GM12878 (cell line): ENCODE data around the gene HINT1.

Experiments used
- BHLHE40 ChIP-seq, 2 experiments: fragments of 450-650 bp in 1 of 2; IDR thresholded peaks; 2 replicates each; pipeline ENCODE4 v1.6.1; 2011 to 2017; ENCODE audit warnings: low read depth in 2 of 2, borderline replicate concordance in 1 of 2, improper control_type of control experiment in 1 of 2, low read length in 1 of 2, mild to moderate bottlenecking in 1 of 2
- CEBPB ChIP-seq, 2 experiments: fragments of 150-350 bp in 1 of 2; IDR thresholded peaks; 2 replicates each; pipeline ENCODE4 v1.6.1; 2012 to 2014; ENCODE audit warnings: low read depth in 2 of 2, low read length in 2 of 2, borderline replicate concordance in 1 of 2, inconsistent platforms in 1 of 2
- CHD2 ChIP-seq: IDR thresholded peaks from 2 replicates; pipeline ENCODE4 v1.6.1; 2011; ENCODE audit warnings: low read depth, low read length, improper control_type of control experiment, borderline replicate concordance
- EP300 ChIP-seq, 2 experiments: fragments of 150-350 bp in 1 of 2; IDR thresholded peaks; 2 replicates each; pipeline ENCODE4 v1.6.1; 2011 to 2012; ENCODE audit warnings: low read depth in 2 of 2, low read length in 2 of 2, borderline replicate concordance in 1 of 2, improper control_type of control experiment in 1 of 2, inconsistent platforms in 1 of 2; ENCODE audit not compliant: control insufficient read depth in 1 of 2
- GATAD2B ChIP-seq: fragments of 450-650 bp; conservative IDR thresholded peaks from 2 replicates; pipeline ENCODE4 v1.6.1; 2017; ENCODE audit warnings: low read depth, mild to moderate bottlenecking, moderate library complexity
- NFIC ChIP-seq: IDR thresholded peaks from 2 replicates; pipeline ENCODE4 v1.6.1; 2012; ENCODE audit warnings: low read depth, mild to moderate bottlenecking, inconsistent platforms, low read length, moderate library complexity
- NR2C2 ChIP-seq: IDR thresholded peaks from 2 replicates; pipeline ENCODE4 v1.6.1; 2011; ENCODE audit warnings: borderline replicate concordance, low read depth; ENCODE audit not compliant: control insufficient read depth, insufficient read length
- PAX5 ChIP-seq: IDR thresholded peaks from 2 replicates; pipeline ENCODE4 v1.6.1; 2011; ENCODE audit warnings: low read depth, low read length, borderline replicate concordance
- PBX3 ChIP-seq: IDR thresholded peaks from 2 replicates; pipeline ENCODE4 v1.6.1; 2011; ENCODE audit warnings: mild to moderate bottlenecking, low read depth, low read length, moderate library complexity; ENCODE audit not compliant: insufficient replicate concordance
- POLR2A ChIP-seq: IDR thresholded peaks from 2 replicates; pipeline ENCODE4 v1.6.1; 2011; ENCODE audit warnings: low read depth, mild to moderate bottlenecking, low read length
- POLR2AphosphoS5 ChIP-seq: IDR thresholded peaks from 2 replicates; pipeline ENCODE4 v1.6.1; 2011; ENCODE audit warnings: mild to moderate bottlenecking, low read length, inconsistent platforms
- TAF1 ChIP-seq: IDR thresholded peaks from 2 replicates; pipeline ENCODE4 v1.6.1; 2011; ENCODE audit warnings: mild to moderate bottlenecking, low read depth, low read length, borderline replicate concordance
- TCF3 ChIP-seq: IDR thresholded peaks from 2 replicates; pipeline ENCODE4 v1.6.1; 2012; ENCODE audit warnings: low read depth, mild to moderate bottlenecking, low read length, borderline replicate concordance; ENCODE audit not compliant: insufficient read depth

- no peak for TF ChIP-seq CEBPB (IDR thresholded peaks at IDR 0.05; ENCODE audit: borderline replicate concordance in 1 of 2, low read depth in 2 of 2, low read length in 2 of 2)
- no peak for TF ChIP-seq PAX5
- no peak for TF ChIP-seq TAF1
- TF ChIP-seq PBX3, result no peak
- TF ChIP-seq NR2C2, result no peak
- no peak for TF ChIP-seq CHD2
- TF ChIP-seq NFIC, result no peak
- TF ChIP-seq POLR2AphosphoS5, result 0 out of 2 replicates have a peak, but pooled peaks have one; percentile 29
- no peak for TF ChIP-seq POLR2A
- no peak for TF ChIP-seq GATAD2B
- TF ChIP-seq TCF3, result no peak
- TF ChIP-seq BHLHE40 (IDR thresholded peaks at IDR 0.05; ENCODE audit: borderline replicate concordance in 1 of 2, low read depth in 2 of 2, low read length in 1 of 2), result no peak
- no peak for TF ChIP-seq EP300 (IDR thresholded peaks at IDR 0.05; ENCODE audit: borderline replicate concordance in 1 of 2, control insufficient read depth in 1 of 2, low read depth in 2 of 2, low read length in 2 of 2)
Observed at GRCh38 chr5:131156957-131157356, 8.1 kb downstream of the HINT1 start.
